HG02623 (cell line): ENCODE results near the gene GALNT7.
"Not testable (repeated sequence)": the region's sequence is repeated elsewhere in the genome, so short reads cannot be mapped to it uniquely, and the experiment has no call there.

Experiments used
- ATAC-seq: cut with Tn5 transposase; IDR thresholded peaks from one replicate; pipeline ENCODE4 v1.9.1; 2021; ENCODE audit warnings: moderate library complexity; ENCODE audit not compliant: unreplicated experiment

GALNT7 gene

GRCh38 chr4:173165706-173166105 lies 2.9 kb upstream of the GALNT7 start:
- ATAC-seq = no peak

GRCh38 chr4:173166491-173166890 lies 2.1 kb upstream of the GALNT7 start:
- ATAC-seq = no peak

GRCh38 chr4:173167758-173168395 lies 734 bp upstream of the GALNT7 start:
- no peak for ATAC-seq

GRCh38 chr4:173169178-173169427 lies 492 bp downstream of the GALNT7 start:
- ATAC-seq = no peak

- ATAC-seq = peak; percentile 59
Observed at GRCh38 chr4:173169428-173170181, 994 bp downstream of the GALNT7 start.

DNA sequence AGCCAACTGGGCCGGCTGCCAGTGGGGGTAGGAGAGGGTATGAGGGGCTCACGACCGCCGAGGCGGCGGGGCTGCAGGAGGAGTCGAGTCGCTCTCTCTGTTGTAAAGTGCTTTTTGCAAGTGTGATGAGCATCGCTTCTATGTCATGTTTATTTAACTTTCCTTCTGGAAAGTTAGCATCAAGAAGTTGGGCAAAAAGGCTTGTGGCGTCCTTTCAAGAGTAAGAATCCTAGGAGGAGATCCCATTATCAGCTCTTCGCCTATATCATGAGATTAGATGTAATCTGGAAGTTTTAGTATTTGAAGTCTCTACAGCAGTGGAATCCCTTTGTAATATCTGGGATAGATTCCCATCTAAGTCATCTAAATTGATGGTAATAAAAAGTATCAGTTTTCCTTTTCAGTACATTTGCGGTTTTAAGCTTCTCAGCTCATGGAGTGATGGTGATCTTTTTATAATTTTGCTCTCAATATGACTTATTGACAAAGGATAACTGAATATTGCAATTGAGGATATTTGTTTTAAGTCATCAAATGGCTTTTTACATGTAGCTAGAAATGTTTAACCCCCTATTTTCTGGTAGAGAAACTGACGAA lies 1.7 kb downstream of the GALNT7 start:
- no peak for ATAC-seq

- no peak for ATAC-seq
Observed at GRCh38 chr4:173171098-173171497, 2.5 kb downstream of the GALNT7 start.

GRCh38 chr4:173171987-173172386 lies 3.4 kb downstream of the GALNT7 start:
- ATAC-seq = no peak

DNA sequence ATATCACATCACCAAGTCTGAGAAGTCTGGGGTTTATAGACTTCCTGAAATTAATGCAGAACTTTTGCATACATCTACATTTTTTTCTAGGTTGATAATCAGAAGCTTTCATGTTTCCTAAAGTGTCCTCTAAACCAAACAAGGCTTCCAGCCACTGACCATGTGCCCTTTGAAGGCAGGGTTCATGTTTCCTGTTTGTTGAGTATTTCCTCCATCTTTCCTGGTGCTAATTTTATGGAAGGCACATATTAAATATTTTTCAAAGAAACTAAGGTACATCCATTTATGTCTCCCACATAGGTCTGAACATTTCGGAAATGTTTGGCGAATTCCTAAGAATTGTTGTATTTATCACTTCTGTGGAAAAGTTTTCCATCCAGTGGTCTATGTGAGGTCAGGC lies 5.6 kb downstream of the GALNT7 start:
- ATAC-seq = no peak

GRCh38 chr4:173174594-173175012 lies 6.0 kb downstream of the GALNT7 start:
- ATAC-seq = no peak

DNA sequence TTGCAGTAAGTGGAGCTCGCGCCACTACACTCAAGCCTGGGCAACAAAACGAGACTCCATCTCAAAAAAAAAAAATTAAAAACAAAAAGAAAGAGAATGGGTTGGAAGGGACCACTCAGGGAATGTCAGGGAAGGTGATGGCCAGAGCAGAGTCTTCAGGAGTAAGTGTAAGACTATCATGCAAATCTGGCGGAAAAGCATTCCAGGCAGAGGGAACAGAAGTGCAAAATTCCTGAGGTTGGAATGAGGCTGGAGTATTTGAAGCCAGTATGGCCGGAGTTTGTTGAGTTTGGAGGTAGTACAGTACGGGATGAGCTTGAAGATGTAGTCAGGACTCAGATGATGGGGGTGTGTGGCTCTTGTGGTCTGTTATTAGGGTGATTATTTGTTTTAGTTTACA lies 7.4 kb downstream of the GALNT7 start:
- no peak for ATAC-seq

DNA sequence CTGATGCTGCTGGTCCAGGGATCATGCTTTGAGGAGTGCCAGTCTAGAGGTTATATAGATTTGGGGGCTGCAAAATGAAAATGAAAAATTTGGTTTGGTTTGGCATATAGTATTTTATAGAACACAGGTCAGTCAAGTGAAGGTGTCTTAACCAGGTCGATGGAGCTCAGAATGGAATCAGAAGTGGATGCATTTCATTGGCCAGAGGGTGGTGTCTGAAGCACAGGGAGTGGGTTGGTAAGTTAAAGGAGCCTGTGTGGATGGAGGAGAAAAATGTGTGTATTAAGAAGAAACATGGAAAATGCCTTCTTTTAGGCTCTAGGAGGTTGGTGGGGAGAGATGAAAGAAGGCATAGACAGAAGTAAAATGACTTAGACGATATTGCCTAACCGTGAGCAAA lies 8.6 kb downstream of the GALNT7 start:
- no peak for ATAC-seq

- ATAC-seq = no peak
Observed at GRCh38 chr4:173178144-173178543, 9.5 kb downstream of the GALNT7 start.

DNA sequence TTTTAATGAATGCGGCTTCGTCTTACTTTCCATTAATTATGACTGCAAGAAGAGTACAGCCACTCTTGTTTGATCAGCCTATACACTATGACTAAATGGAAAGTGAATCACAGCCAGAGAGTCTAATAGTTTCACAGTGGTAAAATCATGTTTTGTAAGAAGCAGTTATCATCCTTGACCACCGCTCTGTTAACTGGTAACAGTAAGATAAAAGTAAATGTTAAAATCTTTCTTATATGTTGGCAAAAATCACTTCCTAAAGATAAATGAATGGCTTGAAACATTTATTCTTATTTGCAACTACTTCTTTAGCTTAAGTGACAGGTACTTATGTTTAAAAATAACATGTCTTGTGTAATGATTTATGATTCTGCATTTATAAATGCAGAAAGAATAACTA lies 13.2 kb downstream of the GALNT7 start:
- ATAC-seq = peak; percentile 49

DNA sequence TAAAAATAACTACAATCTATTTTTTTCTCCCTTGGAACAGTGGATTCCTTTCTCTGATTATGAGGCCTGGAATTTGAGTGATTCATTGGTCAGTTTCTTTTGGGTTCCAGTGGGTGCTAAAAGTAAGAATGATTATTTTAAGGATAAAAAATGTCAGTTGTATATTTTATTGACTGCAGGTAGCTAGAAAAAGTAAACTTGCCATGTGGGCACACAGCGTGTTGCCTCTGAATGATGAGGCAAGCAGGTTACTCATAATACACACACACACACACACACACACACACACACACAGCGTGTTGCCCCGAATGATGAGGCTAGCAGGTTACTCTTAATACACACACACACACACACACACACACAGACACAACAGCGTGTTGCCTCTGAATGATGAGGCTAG lies 13.8 kb downstream of the GALNT7 start:
- no peak for ATAC-seq

- ATAC-seq = not testable (repeated sequence)
Observed at GRCh38 chr4:173183659-173184247, 15.1 kb downstream of the GALNT7 start.

DNA sequence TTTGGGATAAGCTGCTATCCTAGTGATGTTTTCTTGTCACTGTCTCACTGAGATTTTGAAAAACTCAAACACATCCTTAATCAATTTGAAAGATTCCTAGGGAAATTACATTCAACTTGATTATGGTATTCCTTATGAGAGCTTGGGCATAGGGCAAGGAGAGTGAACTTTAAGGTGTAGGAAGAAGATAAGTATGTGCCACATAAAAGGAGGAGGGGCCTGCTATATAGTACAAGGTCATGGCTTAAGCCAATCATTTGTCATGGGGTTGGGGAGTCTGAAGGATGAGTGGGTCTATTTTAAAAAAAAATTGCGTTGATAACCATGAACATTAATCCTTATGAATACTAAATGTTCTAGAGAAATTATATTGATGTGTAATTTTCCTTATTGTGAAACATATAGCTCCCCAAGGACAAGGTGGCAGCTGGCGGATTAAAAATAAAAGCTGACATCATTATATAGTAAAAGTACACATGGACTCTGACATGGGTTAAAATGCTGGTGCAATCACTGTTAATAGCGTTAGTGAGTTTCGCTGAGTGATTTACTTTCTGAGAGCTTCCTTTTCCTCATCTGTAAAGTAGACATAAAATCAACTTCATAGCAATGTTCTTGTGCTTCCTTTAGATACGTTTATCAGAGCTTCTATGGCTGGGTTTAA lies 17.4 kb downstream of the GALNT7 start:
- peak; percentile 26 for ATAC-seq

DNA sequence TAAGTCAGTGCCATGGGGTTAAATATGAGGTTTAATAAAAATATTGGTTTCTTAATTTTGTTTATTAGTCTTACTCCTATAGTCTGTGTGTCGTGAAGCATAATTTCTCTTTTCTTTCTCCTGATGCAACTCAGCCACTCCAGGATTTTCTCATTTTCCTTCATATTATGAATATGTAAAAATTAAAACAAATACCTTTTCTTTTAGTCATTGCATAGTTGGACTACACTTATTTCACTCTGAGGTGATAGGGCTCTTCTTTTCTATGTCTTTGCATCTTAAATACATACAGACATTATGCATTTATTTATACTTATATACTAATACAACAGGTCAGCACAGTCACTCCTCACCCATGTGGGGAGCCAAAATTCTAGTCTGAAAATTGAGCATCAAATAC lies 19.1 kb downstream of the GALNT7 start:
- ATAC-seq = no peak

DNA sequence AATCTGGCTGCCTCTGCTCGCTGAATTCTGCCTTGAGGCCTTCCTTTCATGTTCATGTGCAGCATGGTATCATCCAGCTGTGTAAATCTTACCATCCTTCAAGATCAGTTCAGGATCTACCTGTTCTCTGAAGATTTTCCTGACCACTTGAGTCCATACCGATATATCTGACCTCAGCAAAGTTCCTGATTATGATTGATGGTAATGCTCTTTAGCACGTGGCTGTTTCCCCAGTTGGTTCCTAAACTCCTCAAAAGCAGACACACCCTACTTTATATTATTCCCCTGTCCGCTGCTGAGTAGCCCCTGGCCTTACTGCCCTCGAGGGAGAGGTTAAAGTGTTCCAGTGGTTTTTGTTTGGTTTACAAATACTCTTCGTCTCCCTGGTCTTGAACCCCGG lies 20.0 kb downstream of the GALNT7 start:
- no peak for ATAC-seq

DNA sequence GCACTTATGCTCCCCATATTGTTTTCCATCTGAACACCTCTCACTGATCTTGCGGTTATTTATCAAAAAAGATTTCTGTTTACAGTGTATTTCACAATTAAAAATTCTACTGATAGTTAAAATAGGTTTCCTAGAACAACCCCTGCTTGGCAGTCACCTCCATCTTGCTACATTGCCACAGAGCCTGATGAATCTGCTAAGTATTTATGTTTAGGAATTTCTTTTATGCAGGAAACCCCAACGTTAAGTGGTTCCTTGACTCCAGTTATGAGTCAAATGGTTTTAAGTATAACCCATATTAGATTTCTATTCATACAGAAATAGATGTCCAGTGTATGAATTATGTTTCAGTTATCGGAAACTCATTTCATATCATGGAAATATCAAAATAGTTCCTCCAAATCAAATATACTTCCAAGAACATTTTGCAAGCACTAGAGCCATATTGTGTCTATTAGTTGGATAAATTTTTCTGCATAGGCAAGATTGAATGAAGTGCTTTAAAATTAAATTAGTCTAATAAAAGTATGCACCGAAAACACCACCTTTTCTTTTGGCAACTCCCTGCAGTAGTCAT lies 20.6 kb downstream of the GALNT7 start:
- ATAC-seq = no peak

GRCh38 chr4:173191623-173192041 lies 23.0 kb downstream of the GALNT7 start:
- ATAC-seq = no peak
